Measurements from ENCODE around the gene LTBP1. TPM values are rescaled to one million over a fixed set of nuclear protein-coding genes. Genes with fewer than 3 reads are reported as not detected.

The LTBP1 gene
- total and polyA plus RNA-seq, 2 experiments from 2014 or later: 35.6 to 68.9 TPM

- H3K27ac ChIP-seq: no peak overlapping the region
- H3K36me3 ChIP-seq (replicated peaks; ENCODE audit: insufficient read depth, low read depth): no peaks in the 10 kb centered on the region
- no peaks in the 10 kb centered on the region for H3K79me2 ChIP-seq
- no peaks in the 10 kb centered on the region for H3K9me3 ChIP-seq (ENCODE audit: low read depth)
- no peak for TF ChIP-seq EZH2 (IDR thresholded peaks at IDR 0.05; ENCODE audit: borderline replicate concordance)
- no peak for TF ChIP-seq EZH2phosphoT487 (IDR thresholded peaks at IDR 0.05; ENCODE audit: low read depth, severe bottlenecking, unreplicated experiment)
- TF ChIP-seq, protein P1, sequence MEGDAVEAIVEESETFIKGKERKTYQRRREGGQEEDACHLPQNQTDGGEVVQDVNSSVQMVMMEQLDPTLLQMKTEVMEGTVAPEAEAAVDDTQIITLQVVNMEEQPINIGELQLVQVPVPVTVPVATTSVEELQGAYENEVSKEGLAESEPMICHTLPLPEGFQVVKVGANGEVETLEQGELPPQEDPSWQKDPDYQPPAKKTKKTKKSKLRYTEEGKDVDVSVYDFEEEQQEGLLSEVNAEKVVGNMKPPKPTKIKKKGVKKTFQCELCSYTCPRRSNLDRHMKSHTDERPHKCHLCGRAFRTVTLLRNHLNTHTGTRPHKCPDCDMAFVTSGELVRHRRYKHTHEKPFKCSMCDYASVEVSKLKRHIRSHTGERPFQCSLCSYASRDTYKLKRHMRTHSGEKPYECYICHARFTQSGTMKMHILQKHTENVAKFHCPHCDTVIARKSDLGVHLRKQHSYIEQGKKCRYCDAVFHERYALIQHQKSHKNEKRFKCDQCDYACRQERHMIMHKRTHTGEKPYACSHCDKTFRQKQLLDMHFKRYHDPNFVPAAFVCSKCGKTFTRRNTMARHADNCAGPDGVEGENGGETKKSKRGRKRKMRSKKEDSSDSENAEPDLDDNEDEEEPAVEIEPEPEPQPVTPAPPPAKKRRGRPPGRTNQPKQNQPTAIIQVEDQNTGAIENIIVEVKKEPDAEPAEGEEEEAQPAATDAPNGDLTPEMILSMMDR (IDR thresholded peaks at IDR 0.05; ENCODE audit: poor library complexity): no peak
- H3K4me2 ChIP-seq: no peak overlapping the region
- H3K9me2 ChIP-seq (replicated peaks; ENCODE audit: insufficient read depth): no peaks in the 10 kb centered on the region
- no peak for DNase-seq (ENCODE audit: low spot score)
- H3K4me3 ChIP-seq: no peak overlapping the region
- no peaks in the 10 kb centered on the region for H3K27me3 ChIP-seq
- WGBS (ENCODE audit: low lambda C conversion rate, missing lambda C conversion rate): 39% methylated on average over 2 of the region's 2 CpGs
- peaks cover 8% of the 10 kb centered on the region for H3K4me1 ChIP-seq (ENCODE audit: insufficient read depth)
- no peaks in the 10 kb centered on the region for H4K20me1 ChIP-seq (ENCODE audit: insufficient read depth, poor library complexity, severe bottlenecking)
- H2AFZ ChIP-seq: no peak overlapping the region
These were observed 185.0 kb downstream of the LTBP1 start for GRCh38 chr2:33131749-33132148.

DNA sequence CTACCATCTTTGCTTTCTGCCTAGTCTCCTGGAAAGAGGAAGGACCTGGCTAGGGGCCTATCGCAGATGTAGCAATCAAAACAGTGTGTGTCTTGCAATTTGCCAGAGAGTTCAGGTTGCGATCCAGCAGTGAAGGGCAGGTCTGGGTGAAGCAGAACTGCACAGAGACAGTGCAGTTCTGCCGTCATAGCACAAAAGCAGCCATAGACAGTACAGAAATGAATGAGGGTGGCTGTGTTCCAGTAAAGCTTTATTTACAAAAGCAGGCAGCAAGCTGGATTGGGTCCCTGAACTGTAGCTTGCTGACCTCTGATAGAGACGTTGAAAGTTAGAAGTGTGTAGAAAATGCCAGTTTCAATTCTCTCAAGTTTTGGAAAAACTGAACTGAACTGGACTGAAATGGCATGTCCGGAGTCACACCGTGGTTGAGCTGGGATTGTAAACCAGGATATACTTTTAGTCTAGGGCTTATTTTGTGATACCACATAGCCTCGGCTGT, 186.8 kb downstream of the LTBP1 start:
- peak overlapping the region; percentile 91 for H3K27ac ChIP-seq

GRCh38 chr2:33134086-33134771, 187.5 kb downstream of the LTBP1 start:
- TF ChIP-seq EZH2phosphoT487 (IDR thresholded peaks at IDR 0.05; ENCODE audit: low read depth, severe bottlenecking, unreplicated experiment): no peak
- TF ChIP-seq, protein P1 (IDR thresholded peaks at IDR 0.05; ENCODE audit: poor library complexity): no peak
- TF ChIP-seq EZH2 (IDR thresholded peaks at IDR 0.05; ENCODE audit: borderline replicate concordance): no peak
- no peak overlapping the region for H2AFZ ChIP-seq
- H3K27ac ChIP-seq: peak overlapping the region; percentile 91
- H3K36me3 ChIP-seq (replicated peaks; ENCODE audit: insufficient read depth, low read depth): no peaks in the 10 kb centered on the region
- 42% methylated on average over 14 of the region's 14 CpGs for WGBS (ENCODE audit: low lambda C conversion rate, missing lambda C conversion rate)
- no peaks in the 10 kb centered on the region for H4K20me1 ChIP-seq (ENCODE audit: insufficient read depth, poor library complexity, severe bottlenecking)
- peak overlapping the region; percentile 68 for H3K4me2 ChIP-seq
- no peaks in the 10 kb centered on the region for H3K27me3 ChIP-seq
- no peaks in the 10 kb centered on the region for H3K9me2 ChIP-seq (replicated peaks; ENCODE audit: insufficient read depth)
- peaks cover 8% of the 10 kb centered on the region for H3K4me1 ChIP-seq (ENCODE audit: insufficient read depth)
- peak; percentile 66 for DNase-seq (ENCODE audit: low spot score)
- peaks cover 3% of the 10 kb centered on the region for H3K79me2 ChIP-seq
- no peak overlapping the region for H3K4me3 ChIP-seq
- no peaks in the 10 kb centered on the region for H3K9me3 ChIP-seq (ENCODE audit: low read depth)

More for the DNA sequence above, 186.8 kb downstream of the LTBP1 start:
- WGBS (ENCODE audit: low lambda C conversion rate, missing lambda C conversion rate): 58% methylated on average over 7 of the region's 7 CpGs
- no peaks in the 10 kb centered on the region for H4K20me1 ChIP-seq (ENCODE audit: insufficient read depth, poor library complexity, severe bottlenecking)
- no peaks in the 10 kb centered on the region for H3K36me3 ChIP-seq (replicated peaks; ENCODE audit: insufficient read depth, low read depth)
- H3K4me2 ChIP-seq: peak overlapping the region; percentile 68
- H2AFZ ChIP-seq: no peak overlapping the region
- no peak overlapping the region for H3K4me3 ChIP-seq
- H3K9me3 ChIP-seq (ENCODE audit: low read depth): no peaks in the 10 kb centered on the region
- no peak for DNase-seq (ENCODE audit: low spot score)
- H3K4me1 ChIP-seq (ENCODE audit: insufficient read depth): peaks cover 8% of the 10 kb centered on the region
- H3K9me2 ChIP-seq (replicated peaks; ENCODE audit: insufficient read depth): no peaks in the 10 kb centered on the region
- TF ChIP-seq EZH2 (IDR thresholded peaks at IDR 0.05; ENCODE audit: borderline replicate concordance) (no peak), EZH2phosphoT487 (IDR thresholded peaks at IDR 0.05; ENCODE audit: low read depth, severe bottlenecking, unreplicated experiment) (no peak)
- TF ChIP-seq, protein P1 (IDR thresholded peaks at IDR 0.05; ENCODE audit: poor library complexity): no peak
- peaks cover 3% of the 10 kb centered on the region for H3K79me2 ChIP-seq
- no peaks in the 10 kb centered on the region for H3K27me3 ChIP-seq

All from hepatocyte (in vitro differentiated cells).